Omental fat pad (tissue), 4 donors: ENCODE measurements around the gene RUNX1. TPM values are rescaled to one million over a fixed set of nuclear protein-coding genes. Genes with fewer than 3 reads are reported as not detected.

Source experiments
- ATAC-seq: fragments of 150-250 bp; one replicate; pipeline ENCODE4 v1.9.1; 2016; ENCODE audit warnings: mild to moderate bottlenecking, moderate library complexity; ENCODE audit not compliant: low FRiP score
- DNase-seq: peaks from one replicate; pipeline ENCODE4 v3.0.0-alpha.2; 2019; ENCODE audit warnings: low spot score
- total RNA-seq, 4 donors: library from RNA; depleted of rRNA; stranded (reverse); fragments of >200 nt; gene quantifications; one replicate each; pipeline ENCODE4 v1.1.0, GENCODE V29; 2016
- TF ChIP-seq, protein P1 (sequence below), 3 donors: fragments of 450-650 bp; IDR thresholded peaks; one replicate each; pipeline ENCODE4 v1.5.1; 2016 to 2017; ENCODE audit warnings: antibody characterized with exemption in 3 of 3, mild to moderate bottlenecking in 3 of 3, moderate library complexity in 2 of 3

The RUNX1 gene
- total RNA-seq, 4 donors from 2014 or later: 21.1 to 75.9 (median 30.2) TPM

DNA sequence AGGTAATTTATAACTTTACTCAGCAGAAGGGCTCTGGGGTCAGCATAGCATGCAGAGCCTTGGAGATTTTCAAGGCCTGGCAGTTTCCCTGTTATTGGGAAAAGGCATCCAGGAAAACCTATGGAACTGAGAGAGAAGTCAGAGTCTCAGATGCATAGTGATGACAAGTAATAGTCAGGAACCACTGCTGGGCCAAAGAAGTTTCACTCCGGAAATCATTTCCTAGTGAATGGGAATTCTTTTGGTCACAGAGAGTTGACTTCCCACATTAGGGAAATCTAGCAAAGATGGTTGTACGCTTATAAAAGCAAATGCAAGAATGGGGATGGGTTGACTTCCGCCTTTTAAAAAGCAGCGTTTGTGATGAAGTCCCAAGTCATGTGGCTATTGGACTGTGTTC lies 28.4 kb upstream of the RUNX1 start:
- TF ChIP-seq, protein P1, sequence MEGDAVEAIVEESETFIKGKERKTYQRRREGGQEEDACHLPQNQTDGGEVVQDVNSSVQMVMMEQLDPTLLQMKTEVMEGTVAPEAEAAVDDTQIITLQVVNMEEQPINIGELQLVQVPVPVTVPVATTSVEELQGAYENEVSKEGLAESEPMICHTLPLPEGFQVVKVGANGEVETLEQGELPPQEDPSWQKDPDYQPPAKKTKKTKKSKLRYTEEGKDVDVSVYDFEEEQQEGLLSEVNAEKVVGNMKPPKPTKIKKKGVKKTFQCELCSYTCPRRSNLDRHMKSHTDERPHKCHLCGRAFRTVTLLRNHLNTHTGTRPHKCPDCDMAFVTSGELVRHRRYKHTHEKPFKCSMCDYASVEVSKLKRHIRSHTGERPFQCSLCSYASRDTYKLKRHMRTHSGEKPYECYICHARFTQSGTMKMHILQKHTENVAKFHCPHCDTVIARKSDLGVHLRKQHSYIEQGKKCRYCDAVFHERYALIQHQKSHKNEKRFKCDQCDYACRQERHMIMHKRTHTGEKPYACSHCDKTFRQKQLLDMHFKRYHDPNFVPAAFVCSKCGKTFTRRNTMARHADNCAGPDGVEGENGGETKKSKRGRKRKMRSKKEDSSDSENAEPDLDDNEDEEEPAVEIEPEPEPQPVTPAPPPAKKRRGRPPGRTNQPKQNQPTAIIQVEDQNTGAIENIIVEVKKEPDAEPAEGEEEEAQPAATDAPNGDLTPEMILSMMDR (IDR thresholded peaks at IDR 0.05): no peak
- DNase-seq (no peak), ATAC-seq (no peak)

DNA sequence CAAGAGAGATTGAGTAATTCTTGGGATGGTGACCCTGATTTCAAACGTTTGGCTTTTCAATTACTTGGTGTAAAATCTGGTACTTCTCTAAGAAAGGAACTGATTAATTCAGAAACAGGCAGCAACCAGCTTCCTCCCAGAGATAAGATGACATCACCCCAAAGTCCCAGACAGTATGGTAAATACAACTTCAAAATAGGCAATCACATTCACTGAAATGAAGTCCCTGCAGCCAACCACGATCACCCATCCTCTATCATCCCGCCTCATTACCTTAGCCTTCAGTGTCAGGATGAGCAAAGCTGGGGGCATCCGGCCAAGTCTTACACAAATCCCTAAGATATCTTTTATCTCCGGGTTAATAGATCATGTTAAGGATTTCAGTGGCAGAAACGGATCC lies 26.4 kb upstream of the RUNX1 start:
- DNase-seq: peak; percentile 27
- TF ChIP-seq, protein P1 (IDR thresholded peaks at IDR 0.05): no peak
- peak; percentile 67 for ATAC-seq

DNA sequence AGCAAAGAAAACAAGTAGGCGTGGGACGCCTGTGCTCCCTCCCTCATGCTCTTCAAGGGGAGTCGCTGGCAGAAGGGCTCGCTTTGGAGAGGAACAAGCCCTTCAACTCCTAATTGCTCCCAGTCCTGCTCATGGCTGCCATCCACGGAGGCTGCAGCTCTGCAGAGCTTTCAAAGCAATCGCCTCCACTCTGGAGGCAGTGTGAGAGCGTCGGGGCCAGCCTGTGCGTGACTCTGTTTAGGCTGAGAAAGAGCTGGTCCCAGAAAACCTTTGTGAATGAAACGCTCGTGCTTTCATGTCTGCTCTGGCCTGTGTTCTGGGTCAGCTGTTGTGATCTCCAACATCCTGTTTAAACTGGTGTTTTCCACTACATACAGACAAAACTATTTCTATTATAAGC lies 23.9 kb upstream of the RUNX1 start:
- DNase-seq (no peak), ATAC-seq (no peak)

DNA sequence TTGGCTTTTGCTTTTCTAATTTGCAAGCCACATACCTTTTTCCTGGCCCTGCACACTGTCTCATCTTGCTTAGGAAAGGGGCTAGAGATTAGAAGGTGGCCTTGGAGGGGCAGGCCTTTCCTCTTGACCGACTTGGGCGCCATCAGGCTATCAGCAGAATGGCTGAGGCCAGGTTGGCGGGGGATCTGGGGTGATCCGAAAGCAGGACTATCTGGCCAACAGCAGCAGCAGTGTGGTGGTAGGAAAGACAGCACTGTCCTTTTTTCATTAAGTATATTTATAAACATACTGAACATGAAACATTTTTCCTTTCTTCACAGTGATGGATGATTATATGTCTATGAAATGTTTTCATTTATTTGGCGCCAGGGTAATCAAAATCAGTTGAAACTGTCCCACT lies 23.5 kb upstream of the RUNX1 start:
- DNase-seq (no peak), ATAC-seq (no peak)
- TF ChIP-seq, protein P1 (IDR thresholded peaks at IDR 0.05): no peak

More for the DNA sequence above, 23.9 kb upstream of the RUNX1 start:
- TF ChIP-seq, protein P1 (IDR thresholded peaks at IDR 0.05): no peak

DNA sequence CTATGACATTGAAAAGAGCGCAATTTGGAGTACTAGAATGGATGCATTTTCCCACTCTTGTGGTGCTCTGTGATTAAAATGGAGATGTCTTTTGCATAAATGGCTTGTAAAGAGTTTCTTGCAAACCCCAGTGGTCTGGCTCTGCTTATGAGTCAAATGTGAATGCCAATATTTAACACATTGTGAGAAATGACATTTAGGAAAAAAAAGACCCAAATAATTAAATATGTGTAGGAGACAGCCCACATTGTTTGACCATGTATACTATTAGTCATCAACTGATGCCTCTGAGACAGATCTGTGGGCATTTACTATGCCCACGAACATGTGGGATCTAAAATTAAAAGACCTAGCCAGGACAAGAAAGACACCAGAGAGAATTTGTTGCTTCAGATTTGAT lies 22.2 kb upstream of the RUNX1 start:
- no peak for ATAC-seq
- TF ChIP-seq, protein P1 (IDR thresholded peaks at IDR 0.05): no peak
- no peak for DNase-seq

DNA sequence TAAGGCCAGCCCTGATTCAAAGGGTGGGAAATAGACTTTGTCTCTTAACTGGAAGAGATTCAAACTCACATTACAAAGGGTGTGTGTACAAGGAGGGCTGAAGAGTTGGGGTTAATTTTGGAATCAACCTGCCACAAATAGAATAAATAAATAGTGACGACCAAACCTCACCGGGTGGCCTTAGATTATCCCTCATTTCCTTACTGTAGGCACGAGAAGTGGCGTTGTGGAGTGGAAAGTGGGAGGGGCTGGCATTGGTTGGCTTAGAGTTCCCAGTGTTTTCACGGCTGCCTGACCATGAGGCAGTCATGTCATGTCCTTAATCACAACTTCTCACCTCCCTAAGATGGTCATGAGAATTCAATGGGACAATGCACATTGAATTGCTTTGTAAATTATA lies 21.3 kb upstream of the RUNX1 start:
- DNase-seq: no peak
- TF ChIP-seq, protein P1 (IDR thresholded peaks at IDR 0.05): no peak
- ATAC-seq: no peak

DNA sequence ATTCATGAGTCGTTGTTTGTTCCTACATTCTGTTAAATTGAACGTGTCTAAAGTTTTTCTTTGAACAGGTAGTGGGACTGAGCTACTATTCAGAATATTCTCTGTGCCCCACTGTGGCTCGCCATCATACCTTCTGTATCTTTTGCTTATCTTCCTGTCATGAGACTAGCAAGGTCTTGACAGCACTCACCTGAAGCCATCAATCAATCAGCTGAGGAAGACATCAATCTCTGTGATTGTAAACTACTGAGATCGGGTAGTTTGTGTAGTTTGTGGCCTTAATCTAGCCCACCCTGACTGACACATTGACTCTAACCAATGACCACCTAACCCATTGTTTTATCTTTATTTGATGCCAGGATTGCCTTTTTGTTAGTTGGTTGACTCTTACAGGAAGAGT lies 17.7 kb upstream of the RUNX1 start:
- TF ChIP-seq, protein P1 (IDR thresholded peaks at IDR 0.05): no peak
- no peak for DNase-seq
- ATAC-seq: no peak
